Natural killer cell treated with Interleukin-12 subunit alpha and Interleukin-12 subunit beta and Interleukin-15 and Interleukin-18, amount 100 ng/mL, for 72 hours (primary cell): ENCODE measurements around the gene PARD3. TPM values are rescaled to one million over a fixed set of nuclear protein-coding genes. Genes with fewer than 3 reads are reported as not detected.
"Not testable (repeated sequence)": the region's sequence is repeated elsewhere in the genome, so short reads cannot be mapped to it uniquely, and the experiment has no call there.

Experiments
- ATAC-seq, 2 donors: fragments of 150-1000 bp; cut with Tn5 transposase in 1 of 2; sonication (Bioruptor Pico), chemical (Tn5 transposase) in 1 of 2; 2 replicates each; pipeline ENCODE4 v1.10.0; 2021
- DNase-seq: peaks from one replicate; pipeline ENCODE4 v3.0.0; 2022; ENCODE audit warnings: low spot score
- H3K27ac Mint-ChIP-seq, 2 donors: 1 replicate in 1 of 2; 2 replicates in 1 of 2; pipeline ENCODE4 v1.8.0; 2022; ENCODE audit warnings: mixed read lengths in 2 of 2, mild to moderate bottlenecking in 1 of 2, moderate library complexity in 1 of 2
- H3K27me3 Mint-ChIP-seq, 2 donors: 1 replicate in 1 of 2; 2 replicates in 1 of 2; pipeline ENCODE4 v1.8.0; 2022; ENCODE audit warnings: mixed read lengths in 2 of 2
- H3K36me3 Mint-ChIP-seq: one replicate; pipeline ENCODE4 v1.8.0; 2022; ENCODE audit warnings: mixed read lengths
- H3K4me1 Mint-ChIP-seq, 2 donors: 1 replicate in 1 of 2; 2 replicates in 1 of 2; pipeline ENCODE4 v1.8.0; 2022; ENCODE audit warnings: low read depth in 2 of 2, mixed read lengths in 2 of 2, mild to moderate bottlenecking in 1 of 2
- H3K4me3 Mint-ChIP-seq: one replicate; pipeline ENCODE4 v1.8.0; 2022; ENCODE audit warnings: mixed read lengths
- H3K9me3 Mint-ChIP-seq: 2 replicates; pipeline ENCODE4 v1.8.0; 2022; ENCODE audit warnings: mixed read lengths
- total RNA-seq, 2 donors: library from RNA; stranded (reverse); gene quantifications; one replicate each; pipeline ENCODE4 v1.2.3, GENCODE V29; 2022

The PARD3 gene
- under 1 TPM in 1 of 2 donors, not detected in 1; 0.56 TPM for total RNA-seq

- no peak for DNase-seq
- no peak for ATAC-seq
These were observed at the start of gene PARD3 for GRCh38 chr10:34815185-34816084. TSS of gene PARD3 (minus strand) at chr10:34815296. CDS start at chr10:34814995, 301 bp downstream.

GRCh38 chr10:34864149-34865067, 49.3 kb upstream of the PARD3 start:
- H3K36me3 Mint-ChIP-seq: no peaks in the 10 kb centered on the region
- ATAC-seq: no peak

More at GRCh38 chr10:34815185-34816084, at the start of gene PARD3:
- Mint-ChIP-seq H3K27me3 (peaks cover 47 to 58% of the 10 kb centered on the region in 2 donors), H3K9me3 (no peaks in the 10 kb centered on the region), H3K36me3 (no peaks in the 10 kb centered on the region), H3K27ac (no peak within 1 kb of the TSS), H3K4me1 (peaks cover 0 to 4% of the 10 kb centered on the region in 2 donors), H3K4me3 (peak within 1 kb of the TSS; percentile 47)

GRCh38 chr10:34862892-34863291, 47.8 kb upstream of the PARD3 start:
- H3K27ac Mint-ChIP-seq: no peak overlapping the region
- H3K4me1 Mint-ChIP-seq: no peaks in the 10 kb centered on the region
- ATAC-seq: no peak
- no peaks in the 10 kb centered on the region for H3K9me3 Mint-ChIP-seq
- peaks cover 5 to 6% of the 10 kb centered on the region in 2 donors for H3K27me3 Mint-ChIP-seq
- no peaks in the 10 kb centered on the region for H3K36me3 Mint-ChIP-seq
- no peak for DNase-seq
- H3K4me3 Mint-ChIP-seq: no peak overlapping the region

More at GRCh38 chr10:34864149-34865067, 49.3 kb upstream of the PARD3 start:
- no peak for DNase-seq
- no peak overlapping the region for H3K4me3 Mint-ChIP-seq
- H3K27ac Mint-ChIP-seq: no peak overlapping the region
- H3K4me1 Mint-ChIP-seq: no peaks in the 10 kb centered on the region
- H3K27me3 Mint-ChIP-seq: peaks cover 8 to 12% of the 10 kb centered on the region in 2 donors
- no peaks in the 10 kb centered on the region for H3K9me3 Mint-ChIP-seq

GRCh38 chr10:34861293-34862021, 46.4 kb upstream of the PARD3 start:
- Mint-ChIP-seq H3K27me3 (peaks cover 9 to 10% of the 10 kb centered on the region in 2 donors), H3K9me3 (no peaks in the 10 kb centered on the region)

GRCh38 chr10:34859170-34859569, 44.1 kb upstream of the PARD3 start:
- Mint-ChIP-seq H3K27me3 (peaks cover 10 to 13% of the 10 kb centered on the region in 2 donors), H3K4me3 (no peak overlapping the region), H3K27ac (no peak overlapping the region), H3K36me3 (no peaks in the 10 kb centered on the region), H3K9me3 (no peaks in the 10 kb centered on the region), H3K4me1 (no peaks in the 10 kb centered on the region)
- ATAC-seq: no peak
- no peak for DNase-seq

More at GRCh38 chr10:34861293-34862021, 46.4 kb upstream of the PARD3 start:
- no peaks in the 10 kb centered on the region for H3K4me1 Mint-ChIP-seq
- ATAC-seq (no peak), DNase-seq (no peak)
- H3K27ac Mint-ChIP-seq: no peak overlapping the region
- H3K36me3 Mint-ChIP-seq: no peaks in the 10 kb centered on the region
- no peak overlapping the region for H3K4me3 Mint-ChIP-seq

GRCh38 chr10:34858003-34858402, 42.9 kb upstream of the PARD3 start:
- no peak overlapping the region for H3K27ac Mint-ChIP-seq
- no peaks in the 10 kb centered on the region for H3K36me3 Mint-ChIP-seq
- H3K9me3 Mint-ChIP-seq: no peaks in the 10 kb centered on the region
- DNase-seq: no peak
- no peaks in the 10 kb centered on the region for H3K4me1 Mint-ChIP-seq
- peak in 1 of 2 donors; percentile 57 for ATAC-seq
- H3K4me3 Mint-ChIP-seq: no peak overlapping the region
- H3K27me3 Mint-ChIP-seq: peaks cover 9 to 17% of the 10 kb centered on the region in 2 donors

- H3K27ac Mint-ChIP-seq: no peak overlapping the region
- no peak overlapping the region for H3K4me3 Mint-ChIP-seq
- no peaks in the 10 kb centered on the region for H3K4me1 Mint-ChIP-seq
- H3K9me3 Mint-ChIP-seq: no peaks in the 10 kb centered on the region
- peaks cover 7 to 17% of the 10 kb centered on the region in 2 donors for H3K27me3 Mint-ChIP-seq
- DNase-seq (no peak), ATAC-seq (no peak)
- H3K36me3 Mint-ChIP-seq: no peaks in the 10 kb centered on the region
These were observed 39.1 kb upstream of the PARD3 start for GRCh38 chr10:34854147-34854601.

GRCh38 chr10:34853357-34853756, 38.3 kb upstream of the PARD3 start:
- Mint-ChIP-seq H3K27me3 (peaks cover 7 to 17% of the 10 kb centered on the region in 2 donors), H3K4me3 (no peak overlapping the region), H3K4me1 (no peaks in the 10 kb centered on the region), H3K36me3 (no peaks in the 10 kb centered on the region), H3K9me3 (no peaks in the 10 kb centered on the region), H3K27ac (no peak overlapping the region)
- DNase-seq (no peak), ATAC-seq (no peak)

- DNase-seq (no peak), ATAC-seq (no peak)
- Mint-ChIP-seq H3K27me3 (peaks cover 4 to 7% of the 10 kb centered on the region in 2 donors), H3K27ac (no peak overlapping the region), H3K9me3 (no peaks in the 10 kb centered on the region), H3K4me1 (no peaks in the 10 kb centered on the region), H3K4me3 (no peak overlapping the region), H3K36me3 (no peaks in the 10 kb centered on the region)
These were observed 35.5 kb upstream of the PARD3 start for GRCh38 chr10:34850558-34850957.

- Mint-ChIP-seq H3K4me3 (no peak overlapping the region), H3K27ac (no peak overlapping the region), H3K9me3 (no peaks in the 10 kb centered on the region), H3K4me1 (no peaks in the 10 kb centered on the region), H3K36me3 (no peaks in the 10 kb centered on the region), H3K27me3 (peaks cover 4 to 7% of the 10 kb centered on the region in 2 donors)
- ATAC-seq (no peak), DNase-seq (no peak)
These were observed 34.9 kb upstream of the PARD3 start for GRCh38 chr10:34850036-34850435.

- Mint-ChIP-seq H3K9me3 (no peaks in the 10 kb centered on the region), H3K27me3 (no peaks in the 10 kb centered on the region), H3K36me3 (no peaks in the 10 kb centered on the region), H3K4me1 (no peaks in the 10 kb centered on the region), H3K27ac (no peak overlapping the region), H3K4me3 (no peak overlapping the region)
- no peak for ATAC-seq
- DNase-seq: no peak
These were observed 30.0 kb upstream of the PARD3 start for GRCh38 chr10:34845070-34845469.

- no peak for ATAC-seq
- H3K27me3 Mint-ChIP-seq: no peaks in the 10 kb centered on the region
- H3K4me3 Mint-ChIP-seq: no peak overlapping the region
- H3K4me1 Mint-ChIP-seq: no peaks in the 10 kb centered on the region
- H3K27ac Mint-ChIP-seq: no peak overlapping the region
- no peaks in the 10 kb centered on the region for H3K36me3 Mint-ChIP-seq
- no peak for DNase-seq
- no peaks in the 10 kb centered on the region for H3K9me3 Mint-ChIP-seq
These were observed 29.4 kb upstream of the PARD3 start for GRCh38 chr10:34844448-34844847.

- not testable (repeated sequence) for H3K4me1 Mint-ChIP-seq, H3K4me3 Mint-ChIP-seq, H3K27me3 Mint-ChIP-seq, H3K27ac Mint-ChIP-seq, H3K36me3 Mint-ChIP-seq, DNase-seq, H3K9me3 Mint-ChIP-seq, ATAC-seq
These were observed 28.4 kb upstream of the PARD3 start for GRCh38 chr10:34843470-34843869.
